Gastrocnemius medialis (tissue), 4 donors: ENCODE data around the gene NFATC3.
"Not testable (repeated sequence)": the region's sequence is repeated elsewhere in the genome, so short reads cannot be mapped to it uniquely, and the experiment has no call there.

Experiments used
- POLR2A ChIP-seq, 2 donors: fragments of 450-650 bp; IDR thresholded peaks; one replicate each; pipeline ENCODE4 v1.6.1; 2017; ENCODE audit warnings: antibody characterized with exemption in 2 of 2, mild to moderate bottlenecking in 2 of 2, moderate library complexity in 2 of 2
- TF ChIP-seq, protein P1 (sequence below), 5 experiments: fragments of 450-650 bp in 3 of 5; fragments of 200-600 bp in 2 of 5; sonication (generic) in 2 of 5; IDR thresholded peaks in 4 of 5; conservative IDR thresholded peaks in 1 of 5; 1 replicate in 4 of 5; 2 replicates in 1 of 5; pipeline ENCODE4 v1.5.1; 2016 to 2019; ENCODE audit warnings: antibody characterized with exemption in 5 of 5, mild to moderate bottlenecking in 3 of 5, moderate library complexity in 3 of 5

DNA sequence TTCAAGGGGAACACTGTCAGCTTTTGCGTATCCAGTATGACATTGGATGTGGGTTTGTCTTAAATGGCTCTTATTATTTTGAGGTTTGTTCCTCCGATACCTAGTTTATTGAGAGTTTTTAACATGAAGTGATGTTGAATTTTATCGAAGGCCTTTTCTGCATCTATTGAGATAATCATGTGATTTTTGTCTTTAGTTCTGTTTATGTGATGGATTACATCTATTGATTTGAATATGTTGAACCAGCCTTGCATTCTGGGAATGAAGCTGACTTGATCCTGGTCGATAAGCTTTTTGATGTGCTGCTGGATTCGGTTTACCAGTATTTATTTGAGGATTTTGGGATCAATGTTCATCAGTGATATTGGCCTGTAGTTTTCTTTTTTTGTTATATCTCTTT, 24.0 kb downstream of the NFATC3 start:
- TF ChIP-seq, protein P1, sequence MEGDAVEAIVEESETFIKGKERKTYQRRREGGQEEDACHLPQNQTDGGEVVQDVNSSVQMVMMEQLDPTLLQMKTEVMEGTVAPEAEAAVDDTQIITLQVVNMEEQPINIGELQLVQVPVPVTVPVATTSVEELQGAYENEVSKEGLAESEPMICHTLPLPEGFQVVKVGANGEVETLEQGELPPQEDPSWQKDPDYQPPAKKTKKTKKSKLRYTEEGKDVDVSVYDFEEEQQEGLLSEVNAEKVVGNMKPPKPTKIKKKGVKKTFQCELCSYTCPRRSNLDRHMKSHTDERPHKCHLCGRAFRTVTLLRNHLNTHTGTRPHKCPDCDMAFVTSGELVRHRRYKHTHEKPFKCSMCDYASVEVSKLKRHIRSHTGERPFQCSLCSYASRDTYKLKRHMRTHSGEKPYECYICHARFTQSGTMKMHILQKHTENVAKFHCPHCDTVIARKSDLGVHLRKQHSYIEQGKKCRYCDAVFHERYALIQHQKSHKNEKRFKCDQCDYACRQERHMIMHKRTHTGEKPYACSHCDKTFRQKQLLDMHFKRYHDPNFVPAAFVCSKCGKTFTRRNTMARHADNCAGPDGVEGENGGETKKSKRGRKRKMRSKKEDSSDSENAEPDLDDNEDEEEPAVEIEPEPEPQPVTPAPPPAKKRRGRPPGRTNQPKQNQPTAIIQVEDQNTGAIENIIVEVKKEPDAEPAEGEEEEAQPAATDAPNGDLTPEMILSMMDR (IDR thresholded peaks at IDR 0.05 in 4 of 5, conservative IDR thresholded peaks at IDR 0.05 in 1 of 5), result not testable (repeated sequence)
- not testable (repeated sequence) for TF ChIP-seq POLR2A (IDR thresholded peaks at IDR 0.05)
